HepG2 (cell line): ENCODE measurements around the gene GRB10. TPM values are rescaled to one million over a fixed set of nuclear protein-coding genes. Genes with fewer than 3 reads are reported as not detected.

ENCODE experiments used
- ATAC-seq: fragments of 200-7000 bp; cut with Tn5 transposase; 3 replicates; pipeline ENCODE4 v1.9.1; 2020; ENCODE audit warnings: mild to moderate bottlenecking, moderate library complexity
- BruUV-seq: library from RNA; stranded (reverse); fragments of 400-500 nt; replicated peaks from 2 replicates; lab custom pipeline; 2021; lab: Mats Ljungman, UMichigan
- CTCF ChIA-PET: fragments of 300-600 bp; formaldehyde crosslinking; extraction: SDS; loops from one replicate; lab custom pipeline; 2021; ENCODE audit warnings: low total read pairs, inconsistent platforms, low intra/inter-chr PET ratio; lab: Yijun Ruan, JAX
- POLR2A ChIA-PET: fragments of 350-600 bp; sonication (Branson Sonifier 250); formaldehyde crosslinking; loops from one replicate; lab custom pipeline; 2020; ENCODE audit warnings: antibody characterized with exemption, inconsistent platforms; lab: Yijun Ruan, JAX
- DNase-seq: peaks from one replicate; pipeline ENCODE4 v3.0.0-alpha.2; 2015; ENCODE audit warnings: low spot score
- FAIRE-seq: peaks from 3 replicates; lab custom pipeline; 2011; peaks lifted over from hg19 to GRCh38; lab: Jason Lieb, UNC
- H2AFZ ChIP-seq: one replicate; pipeline ENCODE4 v1.6.1; 2011; ENCODE audit warnings: low read length, inconsistent platforms
- H3K27ac ChIP-seq: fragments of 300-600 bp; 3 replicates; pipeline ENCODE4 v1.8.0; 2011; ENCODE audit warnings: mixed run types, mild to moderate bottlenecking, mixed read lengths, low read length, inconsistent platforms; ENCODE audit not compliant: insufficient read depth; ENCODE audit errors: extremely low read length
- H3K27me3 ChIP-seq, 2 experiments: fragments of 200-600 bp in 1 of 2; 2 replicates in 1 of 2; 3 replicates in 1 of 2; pipeline versions ENCODE4 v1.6.0 to v1.8.0; 2011; ENCODE audit warnings: low read length in 2 of 2, mild to moderate bottlenecking in 2 of 2, moderate library complexity in 2 of 2, inconsistent platforms in 1 of 2; ENCODE audit not compliant: insufficient read depth in 2 of 2, control insufficient read depth in 1 of 2
- H3K36me3 ChIP-seq, 2 experiments: fragments of 200-600 bp in 1 of 2; replicated peaks in 1 of 2; 2 replicates in 1 of 2; 3 replicates in 1 of 2; pipeline versions ENCODE4 v1.5.1 to v1.8.0; 2011; ENCODE audit warnings: low read length in 2 of 2, inconsistent platforms in 1 of 2; ENCODE audit not compliant: insufficient read depth in 2 of 2, control insufficient read depth in 1 of 2
- H3K4me1 ChIP-seq: 2 replicates; pipeline ENCODE4 v1.5.1; 2012; ENCODE audit warnings: low read length, inconsistent platforms; ENCODE audit not compliant: insufficient read depth
- H3K4me2 ChIP-seq: 2 replicates; pipeline ENCODE4 v1.6.0; 2011; ENCODE audit warnings: low read depth, low read length, inconsistent platforms
- H3K4me3 ChIP-seq, 3 experiments: fragments of 200-600 bp in 1 of 3; sonication (generic), shearing (Covaris generic) in 1 of 3; replicated peaks in 1 of 3; 2 replicates each; pipeline ENCODE4 v1.5.1; 2011 to 2016; ENCODE audit warnings: low read length in 3 of 3, inconsistent platforms in 2 of 3, low read depth in 2 of 3, mild to moderate bottlenecking in 2 of 3, control low read depth in 1 of 3, mixed read lengths in 1 of 3; ENCODE audit not compliant: insufficient read depth in 1 of 3
- H3K79me2 ChIP-seq: one replicate; pipeline ENCODE4 v1.6.1; 2011; ENCODE audit warnings: low read length, inconsistent platforms; ENCODE audit not compliant: insufficient read depth
- H3K9ac ChIP-seq: 2 replicates; pipeline ENCODE4 v1.6.0; 2011; ENCODE audit warnings: mild to moderate bottlenecking, low read depth, low read length, inconsistent platforms; ENCODE audit not compliant: insufficient read depth
- H3K9me3 ChIP-seq: 2 replicates; pipeline ENCODE4 v1.5.1; 2012; ENCODE audit warnings: mild to moderate bottlenecking, low read length
- H4K20me1 ChIP-seq: 2 replicates; pipeline ENCODE4 v1.6.0; 2011; ENCODE audit warnings: inconsistent platforms, mild to moderate bottlenecking, low read length, moderate library complexity; ENCODE audit not compliant: insufficient read depth
- ARID2 ChIP-seq: sonication (generic); formaldehyde crosslinking; IDR thresholded peaks from 2 replicates; pipeline ENCODE4 v1.8.1; 2022; ENCODE audit warnings: mild to moderate bottlenecking, missing genetic modification reagents, borderline replicate concordance
- NCOA2 ChIP-seq: sonication (generic); formaldehyde crosslinking; IDR thresholded peaks from 2 replicates; pipeline ENCODE4 v1.8.0; 2022; ENCODE audit warnings: inconsistent platforms
- RXRB ChIP-seq: IDR thresholded peaks from 2 replicates; pipeline ENCODE4 v1.6.1; 2016; ENCODE audit warnings: borderline replicate concordance, missing genetic modification reagents, missing compliant biosample characterization
- XBP1 ChIP-seq: sonication (generic); formaldehyde crosslinking; IDR thresholded peaks from 2 replicates; pipeline ENCODE4 v1.5.0; 2020; ENCODE audit warnings: missing genetic modification reagents
- ZFP37 ChIP-seq: sonication (generic); formaldehyde crosslinking; IDR thresholded peaks from 2 replicates; pipeline ENCODE4 v1.4.0; 2020; ENCODE audit warnings: missing genetic modification reagents, borderline replicate concordance
- ZNF230 ChIP-seq: sonication (generic); formaldehyde crosslinking; IDR thresholded peaks from 2 replicates; pipeline ENCODE4 v1.4.0; 2020; ENCODE audit warnings: mild to moderate bottlenecking, missing genetic modification reagents
- ZNF431 ChIP-seq: sonication (generic); formaldehyde crosslinking; IDR thresholded peaks from 2 replicates; pipeline ENCODE4 v1.9.0; 2022; ENCODE audit warnings: missing genetic modification reagents, low read depth, mild to moderate bottlenecking, borderline replicate concordance
- ZNF557 ChIP-seq: sonication (generic); formaldehyde crosslinking; IDR thresholded peaks from 2 replicates; pipeline ENCODE4 v1.4.0; 2020; ENCODE audit warnings: missing genetic modification reagents
- ZSCAN30 ChIP-seq: sonication (generic); formaldehyde crosslinking; IDR thresholded peaks from 2 replicates; pipeline ENCODE4 v1.5.0; 2020; ENCODE audit warnings: mild to moderate bottlenecking, missing genetic modification reagents
- WGBS: methylation state at CpG from one replicate; pipeline ENCODE4 v1.1.6; 2017; ENCODE audit warnings: low lambda C conversion rate; 5-methylcytosine and 5-hydroxymethylcytosine counted together
- in situ Hi-C: cut with HindIII; loops from 2 replicates; pipeline ENCODE4 v1.10.0; 2017; ENCODE audit warnings: low pct_unique_long_range_greater_than_20kb; ENCODE audit not compliant: extremely low pct_ligation_motif_present
- intact Hi-C: fragments of 100-400 bp; cut with micrococcal nuclease; formaldehyde crosslinking; loops from one replicate; pipeline ENCODE4 v1.10.0; 2022; ENCODE audit not compliant: unreplicated experiment
- polyA plus RNA-seq, 8 experiments: library from polyadenylated mRNA; depleted of rRNA in 3 of 8; stranded (reverse) in 7 of 8; unstranded in 1 of 8; fragments of >200 nt; fragmentation: Illumina TruSeq in 4 of 8; extraction: Trizol in 4 of 8; gene quantifications; 2 replicates each; pipeline versions ENCODE4 v1.2.1 to v1.2.3, GENCODE V29; 2011 to 2016; ENCODE audit warnings: low read depth in 4 of 8, missing spikeins in 1 of 8, mixed read lengths in 1 of 8; ENCODE audit not compliant: insufficient read depth in 1 of 8
- total RNA-seq, 5 experiments: library from RNA; depleted of rRNA; stranded (reverse); fragments of >200 nt; fragmentation: Illumina TruSeq; extraction: Trizol; gene quantifications; 2 replicates each; pipeline ENCODE4 v1.2.3, GENCODE V29; 2016; ENCODE audit warnings: low read depth in 1 of 5
- TF ChIP-seq, protein P1 (sequence below): sonication (generic); formaldehyde crosslinking; IDR thresholded peaks from 2 replicates; pipeline ENCODE4 v1.4.0; 2020; ENCODE audit warnings: missing genetic modification reagents, borderline replicate concordance
- TF ChIP-seq, protein P2 (sequence below): sonication (generic); formaldehyde crosslinking; IDR thresholded peaks from 2 replicates; pipeline ENCODE4 v1.4.0; 2020; ENCODE audit warnings: missing genetic modification reagents

The GRB10 gene
- total and polyA plus RNA-seq, 2 of the 13 experiments (the other 11 are each of a cell fraction or from before 2014, with no cell fraction given): 4.0 to 6.8 TPM

DNA sequence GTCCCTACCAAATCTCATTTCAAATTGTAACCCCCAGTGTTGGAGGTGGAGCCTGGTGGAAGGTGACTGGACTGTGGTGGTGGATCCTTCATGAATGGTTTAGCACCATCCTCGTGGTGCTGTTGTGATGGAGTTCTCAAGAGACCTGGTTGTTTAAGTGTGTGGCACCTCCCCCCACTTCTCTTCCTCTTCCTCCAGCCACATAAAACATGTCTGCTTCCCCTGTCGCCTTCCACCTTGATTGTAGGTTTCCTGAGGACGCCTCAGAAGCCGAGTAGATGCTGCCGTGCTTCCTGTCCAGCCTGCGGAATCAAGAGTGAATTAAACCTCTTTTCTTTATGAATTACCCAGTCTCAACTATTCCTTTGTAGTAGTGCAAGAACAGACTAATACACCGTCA, 21.0 kb downstream of the GRB10 start:
- Histone ChIP-seq H3K36me3 (no peaks in the 10 kb centered on the region), H2AFZ (no peak overlapping the region), H3K27me3 (no peaks in the 10 kb centered on the region), H3K79me2 (no peaks in the 10 kb centered on the region), H3K9ac (no peak overlapping the region), H3K9me3 (no peaks in the 10 kb centered on the region), H3K27ac (no peak overlapping the region), H3K4me2 (no peak overlapping the region)
- POLR2A ChIA-PET: no interaction called here
- in situ Hi-C loops: no loop called here
- BruUV-seq: no TSS peak
- intact Hi-C loops: no loop called here
- WGBS: 81% methylated on average over 7 of the region's 7 CpGs
- TF ChIP-seq RXRB (CRISPR knock-in tag) (no peak), XBP1 (no peak), ZNF230 (CRISPR knock-in tag) (no peak), ZSCAN30 (CRISPR knock-in tag) (no peak), ARID2 (CRISPR knock-in tag) (no peak), ZNF557 (CRISPR knock-in tag) (no peak)
- TF ChIP-seq, all 625 proteins: peak for 0
- H4K20me1 ChIP-seq: no peaks in the 10 kb centered on the region
- DNase-seq: no peak
- H3K4me1 ChIP-seq: peaks cover 27% of the 10 kb centered on the region
- H3K4me3 ChIP-seq: no peak overlapping the region
- CTCF ChIA-PET: no interaction called here
- FAIRE-seq: no peak
- no peak for ATAC-seq

DNA sequence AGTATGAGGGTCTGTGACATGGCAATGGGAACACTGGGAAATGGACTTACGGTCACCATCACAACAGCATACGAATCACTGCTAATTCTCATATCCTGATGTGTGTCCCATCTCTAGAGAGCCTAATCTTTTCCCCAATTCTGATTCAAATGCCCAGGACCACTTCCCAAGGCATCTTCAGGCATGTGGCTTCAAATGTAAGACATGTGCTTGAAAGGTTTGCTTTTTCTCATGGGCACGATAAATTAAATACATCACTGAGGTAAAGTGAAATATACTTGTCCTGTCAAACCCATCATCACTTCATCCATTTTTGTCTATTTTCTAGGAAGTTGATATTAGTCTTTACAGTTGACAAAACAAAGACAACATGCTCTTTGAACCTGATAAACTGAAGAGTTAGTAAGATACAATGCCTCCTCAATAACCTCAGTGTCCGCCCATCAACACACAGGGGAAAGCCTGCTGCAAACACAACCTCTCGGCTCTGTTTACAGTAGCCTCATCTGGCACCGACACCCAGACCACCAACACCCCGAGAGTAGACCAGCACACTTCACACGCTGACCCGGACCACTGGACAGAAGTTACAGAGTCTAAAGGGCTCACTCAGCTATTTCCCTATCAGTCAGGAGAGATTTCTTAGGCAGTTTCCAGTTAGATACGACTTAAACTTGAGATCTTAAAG, 24.8 kb downstream of the GRB10 start:
- Histone ChIP-seq H3K36me3 (no peaks in the 10 kb centered on the region), H3K4me1 (peaks cover 49% of the 10 kb centered on the region), H3K4me2 (peak overlapping the region; percentile 10; the same call in 1 of the 2 replicates), H3K27ac (no peak overlapping the region), H3K9ac (no peak overlapping the region), H3K4me3 (no peak overlapping the region), H2AFZ (no peak overlapping the region), H3K9me3 (no peaks in the 10 kb centered on the region), H3K79me2 (no peaks in the 10 kb centered on the region), H3K27me3 (no peaks in the 10 kb centered on the region), H4K20me1 (no peaks in the 10 kb centered on the region)
- DNase-seq (peak; percentile 52), ATAC-seq (peak; percentile 77), FAIRE-seq (no peak)
- ChIA-PET POLR2A (no interaction called here), CTCF (no interaction called here)
- intact Hi-C loops (no loop called here), in situ Hi-C loops (no loop called here)
- whole genome bisulfite sequencing: 32% methylated on average over 10 of the region's 10 CpGs
- BruUV-seq: no TSS peak
- TF ChIP-seq NCOA2: 0 out of 2 replicates have a peak, but pooled peaks have one; percentile 39
- TF ChIP-seq, protein P1, sequence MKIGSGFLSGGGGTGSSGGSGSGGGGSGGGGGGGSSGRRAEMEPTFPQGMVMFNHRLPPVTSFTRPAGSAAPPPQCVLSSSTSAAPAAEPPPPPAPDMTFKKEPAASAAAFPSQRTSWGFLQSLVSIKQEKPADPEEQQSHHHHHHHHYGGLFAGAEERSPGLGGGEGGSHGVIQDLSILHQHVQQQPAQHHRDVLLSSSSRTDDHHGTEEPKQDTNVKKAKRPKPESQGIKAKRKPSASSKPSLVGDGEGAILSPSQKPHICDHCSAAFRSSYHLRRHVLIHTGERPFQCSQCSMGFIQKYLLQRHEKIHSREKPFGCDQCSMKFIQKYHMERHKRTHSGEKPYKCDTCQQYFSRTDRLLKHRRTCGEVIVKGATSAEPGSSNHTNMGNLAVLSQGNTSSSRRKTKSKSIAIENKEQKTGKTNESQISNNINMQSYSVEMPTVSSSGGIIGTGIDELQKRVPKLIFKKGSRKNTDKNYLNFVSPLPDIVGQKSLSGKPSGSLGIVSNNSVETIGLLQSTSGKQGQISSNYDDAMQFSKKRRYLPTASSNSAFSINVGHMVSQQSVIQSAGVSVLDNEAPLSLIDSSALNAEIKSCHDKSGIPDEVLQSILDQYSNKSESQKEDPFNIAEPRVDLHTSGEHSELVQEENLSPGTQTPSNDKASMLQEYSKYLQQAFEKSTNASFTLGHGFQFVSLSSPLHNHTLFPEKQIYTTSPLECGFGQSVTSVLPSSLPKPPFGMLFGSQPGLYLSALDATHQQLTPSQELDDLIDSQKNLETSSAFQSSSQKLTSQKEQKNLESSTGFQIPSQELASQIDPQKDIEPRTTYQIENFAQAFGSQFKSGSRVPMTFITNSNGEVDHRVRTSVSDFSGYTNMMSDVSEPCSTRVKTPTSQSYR (CRISPR knock-in tag): no peak
- no peak for TF ChIP-seq ZFP37 (CRISPR knock-in tag)
- TF ChIP-seq, protein P2, sequence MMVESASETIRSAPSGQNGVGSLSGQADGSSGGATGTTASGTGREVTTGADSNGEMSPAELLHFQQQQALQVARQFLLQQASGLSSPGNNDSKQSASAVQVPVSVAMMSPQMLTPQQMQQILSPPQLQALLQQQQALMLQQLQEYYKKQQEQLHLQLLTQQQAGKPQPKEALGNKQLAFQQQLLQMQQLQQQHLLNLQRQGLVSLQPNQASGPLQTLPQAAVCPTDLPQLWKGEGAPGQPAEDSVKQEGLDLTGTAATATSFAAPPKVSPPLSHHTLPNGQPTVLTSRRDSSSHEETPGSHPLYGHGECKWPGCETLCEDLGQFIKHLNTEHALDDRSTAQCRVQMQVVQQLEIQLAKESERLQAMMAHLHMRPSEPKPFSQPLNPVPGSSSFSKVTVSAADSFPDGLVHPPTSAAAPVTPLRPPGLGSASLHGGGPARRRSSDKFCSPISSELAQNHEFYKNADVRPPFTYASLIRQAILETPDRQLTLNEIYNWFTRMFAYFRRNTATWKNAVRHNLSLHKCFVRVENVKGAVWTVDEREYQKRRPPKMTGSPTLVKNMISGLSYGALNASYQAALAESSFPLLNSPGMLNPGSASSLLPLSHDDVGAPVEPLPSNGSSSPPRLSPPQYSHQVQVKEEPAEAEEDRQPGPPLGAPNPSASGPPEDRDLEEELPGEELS (CRISPR knock-in tag): peak; percentile 58
- no peak for TF ChIP-seq ZNF431 (CRISPR knock-in tag)
